HG03442 (cell line): ENCODE results near the gene DAND5.

ENCODE experiments used
- ATAC-seq: cut with Tn5 transposase; IDR thresholded peaks from one replicate; pipeline ENCODE4 v1.9.1; 2021; ENCODE audit warnings: mild to moderate bottlenecking, moderate library complexity; ENCODE audit not compliant: unreplicated experiment

DAND5 gene

DNA sequence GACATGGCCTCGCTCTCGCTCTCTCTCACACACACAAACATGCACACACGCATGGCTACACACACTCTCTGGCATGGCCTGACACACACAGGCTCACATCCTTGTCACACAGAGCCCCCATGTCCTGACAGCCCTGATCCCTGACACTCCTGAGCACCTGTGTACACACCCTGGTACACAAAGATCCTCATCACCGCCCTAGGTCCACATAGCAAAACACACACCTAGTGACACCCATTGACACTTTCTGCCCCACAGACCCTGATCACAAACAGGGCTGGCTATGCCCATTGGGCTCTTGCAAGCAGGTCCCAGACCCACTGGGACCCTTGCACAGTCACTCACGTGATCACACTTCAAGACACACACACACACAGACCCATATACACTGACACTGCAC, 21.9 kb downstream of the DAND5 start:
- no peak for ATAC-seq

DNA sequence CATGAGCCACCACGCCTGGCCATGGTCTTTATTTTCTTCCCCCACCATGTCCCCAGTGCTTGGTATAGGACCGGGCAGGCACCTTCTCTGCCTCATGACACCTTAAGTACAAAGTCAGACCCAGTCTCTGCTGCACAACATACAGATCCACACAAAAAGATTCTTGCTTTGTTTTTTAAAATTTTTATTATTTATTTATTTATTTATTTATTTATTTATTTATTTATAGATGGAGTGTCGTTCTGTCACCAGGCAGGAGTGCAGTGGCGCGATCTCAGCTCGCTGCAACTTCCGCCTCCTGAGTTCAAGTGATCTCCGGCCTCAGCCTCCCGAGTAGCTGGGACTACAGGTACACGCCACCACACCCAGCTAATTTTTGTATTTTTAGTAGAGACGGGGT, 23.4 kb downstream of the DAND5 start:
- no peak for ATAC-seq

DNA sequence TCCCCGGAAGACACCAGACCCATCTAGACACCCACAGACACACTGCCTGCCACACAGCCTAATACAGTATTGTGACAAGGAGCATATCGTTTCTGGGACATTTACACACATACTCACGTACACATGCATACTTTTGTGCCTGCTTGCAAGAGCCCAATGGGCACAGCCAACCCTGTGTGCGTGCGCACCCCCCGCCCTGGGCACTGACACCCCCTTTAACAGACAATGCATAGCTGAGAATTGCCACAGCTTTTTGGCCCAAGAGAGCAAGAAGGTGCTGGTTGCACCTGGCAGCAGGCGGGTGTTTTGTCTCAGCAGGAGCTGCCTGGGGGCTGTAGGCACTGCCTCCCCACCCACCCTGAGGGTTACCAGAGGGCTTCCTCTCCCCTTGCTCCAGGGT, 24.2 kb downstream of the DAND5 start:
- no peak for ATAC-seq

DNA sequence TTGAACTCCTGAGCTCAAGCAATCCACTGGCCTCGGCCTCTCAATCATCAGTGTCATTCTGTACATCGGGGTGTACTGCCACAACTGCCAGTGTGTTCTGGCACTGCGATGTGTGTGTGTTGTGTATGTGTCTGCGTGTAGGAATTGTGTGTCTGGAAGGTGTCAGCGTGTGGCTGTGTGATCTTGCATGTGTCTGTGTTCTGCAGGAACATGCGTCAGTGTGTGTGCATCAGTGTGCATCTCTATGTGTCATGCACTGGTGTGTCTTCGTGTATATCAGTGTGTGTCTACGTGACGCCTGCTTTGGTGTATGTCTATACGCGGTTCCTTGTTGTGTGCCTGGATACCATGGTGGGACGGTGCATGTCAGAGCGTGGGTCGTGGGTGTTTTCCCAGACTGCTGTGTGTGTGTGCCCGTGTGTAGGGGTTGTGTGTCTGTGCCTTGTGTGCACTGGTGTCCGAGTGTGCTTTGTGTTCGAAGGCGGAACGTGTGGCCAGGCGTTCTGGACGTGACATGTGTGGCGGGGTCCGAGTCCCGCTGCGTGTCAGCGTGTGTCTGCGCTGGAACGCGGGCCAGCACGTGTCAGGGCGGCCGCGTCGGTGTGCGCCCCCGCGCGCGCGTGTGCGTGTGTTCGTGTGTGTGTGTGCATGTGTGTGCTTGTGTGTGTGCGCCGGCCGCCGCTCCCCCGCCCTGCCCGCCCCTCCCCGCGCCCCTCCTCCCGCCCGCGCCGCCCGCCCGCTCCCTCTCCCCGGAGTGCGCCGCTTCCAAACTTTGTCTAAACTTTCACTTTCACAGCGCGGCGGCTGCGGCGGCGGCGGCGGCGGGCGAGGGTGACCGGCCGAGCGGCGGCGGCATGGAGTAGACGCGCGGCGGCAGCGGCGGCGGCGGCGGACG, 25.6 kb downstream of the DAND5 start, which contains the start of gene NFIX:
Gene NFIX, plus strand, starts transcription at position 775 of the 895 bp plus-strand sequence. CDS start 363 bp downstream, outside the sequence.
- ATAC-seq = no peak

DNA sequence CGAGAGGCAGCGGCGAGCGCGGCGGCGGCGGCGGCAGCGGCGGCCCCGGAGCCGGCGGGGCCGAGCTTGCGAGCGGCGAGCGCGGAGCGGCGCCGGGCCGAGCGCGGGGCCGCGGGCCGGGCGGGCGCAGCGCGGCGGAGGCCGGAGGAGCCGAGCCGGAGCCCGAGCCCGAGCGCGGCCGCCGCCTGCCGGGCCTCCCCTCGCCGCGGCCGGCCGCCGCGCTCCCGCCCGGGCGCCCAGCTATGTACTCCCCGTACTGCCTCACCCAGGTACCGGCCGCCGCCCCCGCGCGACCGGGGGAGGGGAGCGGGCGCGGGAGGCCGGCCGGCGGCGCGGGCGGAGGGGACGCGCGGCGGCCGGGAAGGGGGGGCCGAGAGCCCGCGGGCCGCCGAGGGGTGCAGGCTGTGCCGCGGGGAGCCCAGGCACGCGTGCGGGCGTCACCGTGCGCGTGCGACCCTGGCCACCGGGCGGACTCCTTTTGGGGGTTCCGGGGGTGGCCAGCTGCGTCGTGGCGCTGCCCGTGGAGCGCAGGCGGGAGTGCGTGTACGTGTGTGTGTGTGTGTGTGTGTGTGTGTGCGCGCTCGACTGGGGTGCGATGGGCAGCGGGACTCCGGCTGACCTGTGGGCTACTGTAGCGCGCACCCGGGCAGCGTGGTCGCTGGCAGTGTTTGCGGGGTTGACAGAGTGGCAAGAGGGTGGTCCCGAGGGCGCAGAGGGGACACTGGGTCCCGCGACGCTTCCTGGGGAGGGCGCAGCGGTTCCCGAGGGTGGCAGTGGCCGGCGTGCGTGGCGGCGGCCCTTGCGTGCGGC, 26.4 kb downstream of the DAND5 start:
- no peak for ATAC-seq

DNA sequence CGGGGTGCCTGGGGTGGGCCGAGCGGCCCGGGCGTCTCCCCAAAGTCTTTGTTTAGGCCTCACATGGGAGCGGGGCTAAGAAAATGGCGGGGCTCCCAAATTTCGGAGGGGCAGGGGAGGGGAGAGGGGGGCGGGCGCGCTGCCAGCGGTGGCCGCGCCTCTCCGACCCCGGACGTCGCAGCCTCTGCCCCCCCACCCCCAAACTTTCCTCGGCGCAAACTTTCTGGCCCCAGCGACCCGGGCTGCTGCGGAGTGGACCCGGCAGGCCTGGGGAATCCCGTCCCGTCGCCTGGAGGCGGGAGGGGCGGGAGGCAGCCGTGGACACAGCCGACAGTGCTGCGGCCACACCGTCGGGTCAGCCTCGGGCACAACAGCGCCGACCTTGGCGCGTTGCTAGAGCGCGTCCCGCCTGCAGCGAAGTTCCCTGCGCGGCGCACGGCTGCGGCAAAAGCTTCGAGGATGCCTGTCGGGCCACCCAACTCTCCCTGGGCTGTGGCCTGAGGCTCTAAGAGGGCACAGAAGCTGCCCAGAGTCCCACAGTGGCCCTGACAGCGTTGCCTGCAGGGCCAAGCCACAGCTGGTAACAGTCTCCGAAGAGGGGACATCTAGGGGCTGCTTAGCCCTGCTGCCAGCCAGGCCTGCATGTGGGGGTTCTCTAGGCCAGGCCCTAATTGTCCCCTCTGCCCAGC, 27.2 kb downstream of the DAND5 start:
- ATAC-seq = no peak

DNA sequence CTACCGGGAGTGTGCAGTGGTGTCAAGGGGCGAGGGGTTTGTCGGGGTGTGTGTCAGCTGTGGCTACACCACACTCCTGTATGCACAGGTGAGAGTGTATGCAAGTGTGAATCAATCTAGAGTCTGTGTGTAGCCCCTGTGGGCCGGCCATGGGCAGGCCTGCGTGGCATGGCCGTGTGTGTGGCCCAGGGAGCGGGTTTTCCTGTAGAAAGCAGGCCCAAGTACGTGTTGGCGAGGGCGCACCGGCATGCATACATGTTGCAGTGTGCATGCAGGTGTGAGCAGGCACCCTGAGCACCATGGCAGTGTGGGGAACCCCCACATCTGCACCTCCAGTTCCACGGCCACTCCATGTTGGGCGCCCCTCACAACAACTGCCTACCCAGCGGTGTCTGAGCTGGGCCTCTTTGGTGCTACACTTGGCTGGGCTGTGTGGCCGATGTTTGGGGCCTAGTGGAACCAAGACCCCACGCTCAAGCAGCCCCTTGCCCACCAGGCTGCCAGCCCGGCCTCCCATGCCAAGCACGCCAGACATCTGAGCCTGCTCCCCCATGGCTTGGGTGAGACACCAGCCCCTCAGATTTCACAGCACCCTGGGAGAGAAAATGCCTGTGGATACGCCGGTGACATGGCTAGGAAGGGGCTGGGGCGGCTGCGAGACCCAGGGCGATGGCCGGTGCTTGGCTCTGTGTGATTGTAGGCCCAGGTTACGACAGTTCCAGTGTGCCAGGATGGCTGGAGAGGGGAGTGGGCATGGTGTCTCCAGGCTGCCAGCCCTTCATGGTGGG, 28.0 kb downstream of the DAND5 start:
- no peak for ATAC-seq

DNA sequence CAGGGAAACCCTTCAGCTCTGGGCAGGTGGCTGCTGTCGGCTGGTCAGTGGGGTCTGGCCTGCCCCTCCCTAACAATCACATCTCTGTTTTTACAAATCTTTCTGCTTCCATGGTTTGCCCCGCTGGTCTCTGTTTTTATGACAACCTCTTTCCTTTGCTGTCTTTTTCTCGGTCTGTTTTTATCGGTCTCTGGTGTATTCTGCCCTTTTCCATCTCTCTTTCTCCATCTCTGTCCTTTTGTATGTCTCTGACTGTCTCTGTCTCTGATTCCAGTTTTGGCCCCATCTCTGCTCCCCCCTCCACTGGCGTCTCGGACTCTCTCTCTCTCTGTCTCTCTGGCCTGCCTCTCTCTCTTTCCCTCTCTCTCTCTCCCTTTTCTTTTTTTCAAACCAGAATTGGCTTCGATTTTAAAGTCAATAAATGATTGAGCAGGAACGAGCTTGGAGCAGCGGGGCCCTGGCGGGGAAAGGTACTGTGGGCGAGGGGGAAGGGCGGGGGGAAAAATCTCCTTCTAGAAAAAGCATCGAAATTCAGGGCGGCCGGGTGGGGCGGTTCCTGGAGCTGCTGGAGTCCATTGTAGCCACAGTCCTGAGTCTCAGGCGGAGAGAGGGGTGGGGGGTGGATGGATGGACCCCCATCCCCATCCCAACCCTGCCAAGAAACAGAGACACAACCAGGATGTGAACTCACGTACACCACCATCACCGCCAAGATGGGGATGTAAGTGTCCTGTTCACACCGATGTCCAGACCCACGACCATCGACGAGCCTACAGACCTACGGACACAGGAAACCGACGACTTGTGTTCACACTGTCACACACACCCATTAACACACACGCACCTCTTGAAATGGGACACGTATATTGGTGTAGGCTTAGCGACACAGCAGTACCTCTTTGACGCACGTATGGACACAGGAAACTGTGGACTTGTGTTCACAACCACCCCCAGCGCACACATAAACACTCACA, 28.9 kb downstream of the DAND5 start:
- ATAC-seq = no peak

DNA sequence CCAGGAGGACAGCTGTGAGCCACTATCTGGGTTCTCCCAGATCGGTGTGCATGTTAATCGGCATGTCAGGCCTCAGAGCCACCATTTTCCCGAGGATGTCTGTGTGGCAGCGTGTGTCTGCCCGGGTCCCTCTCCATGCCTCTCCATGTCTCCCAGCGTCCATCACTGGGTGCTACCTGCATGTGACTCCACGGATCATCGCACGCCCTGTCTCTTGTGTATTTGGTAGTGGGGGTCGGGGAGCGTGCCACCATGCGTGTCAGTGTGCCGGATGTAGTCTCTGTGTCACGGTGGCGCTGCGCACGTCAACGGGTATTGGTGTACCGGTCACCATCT, 31.8 kb downstream of the DAND5 start:
- no peak for ATAC-seq

DNA sequence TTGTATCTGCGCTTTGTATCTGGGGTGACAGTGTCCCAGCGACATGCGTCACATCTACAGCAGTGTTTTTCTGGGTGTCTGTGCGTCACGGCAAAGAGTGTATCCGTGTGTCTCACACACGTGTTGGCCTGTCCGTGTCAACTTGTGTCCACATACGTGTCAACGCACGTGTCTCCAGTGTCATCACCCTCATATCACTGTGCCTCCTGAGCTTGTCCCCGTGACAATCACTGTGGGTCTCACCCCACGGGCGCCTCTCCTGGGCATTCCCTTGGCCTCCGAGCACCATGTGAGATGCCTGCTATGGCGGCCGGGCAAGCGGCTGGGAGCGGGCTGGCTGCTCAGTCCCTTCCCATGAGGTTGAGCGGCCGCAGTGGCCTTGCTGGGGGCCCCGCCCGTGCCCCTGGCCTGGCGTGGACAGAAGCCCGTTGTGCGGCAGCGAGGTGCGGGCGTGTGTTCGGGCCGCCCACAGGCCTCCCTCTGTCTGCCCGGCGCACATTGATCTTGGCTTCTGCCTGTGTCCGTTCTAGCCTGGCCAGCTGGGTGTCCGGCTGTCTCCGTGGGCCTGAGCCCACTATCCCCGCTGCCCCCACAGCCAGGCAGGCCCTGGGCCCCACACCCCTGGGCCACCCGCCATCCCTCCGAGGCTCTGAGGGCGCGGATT, 32.3 kb downstream of the DAND5 start:
- ATAC-seq = no peak

DNA sequence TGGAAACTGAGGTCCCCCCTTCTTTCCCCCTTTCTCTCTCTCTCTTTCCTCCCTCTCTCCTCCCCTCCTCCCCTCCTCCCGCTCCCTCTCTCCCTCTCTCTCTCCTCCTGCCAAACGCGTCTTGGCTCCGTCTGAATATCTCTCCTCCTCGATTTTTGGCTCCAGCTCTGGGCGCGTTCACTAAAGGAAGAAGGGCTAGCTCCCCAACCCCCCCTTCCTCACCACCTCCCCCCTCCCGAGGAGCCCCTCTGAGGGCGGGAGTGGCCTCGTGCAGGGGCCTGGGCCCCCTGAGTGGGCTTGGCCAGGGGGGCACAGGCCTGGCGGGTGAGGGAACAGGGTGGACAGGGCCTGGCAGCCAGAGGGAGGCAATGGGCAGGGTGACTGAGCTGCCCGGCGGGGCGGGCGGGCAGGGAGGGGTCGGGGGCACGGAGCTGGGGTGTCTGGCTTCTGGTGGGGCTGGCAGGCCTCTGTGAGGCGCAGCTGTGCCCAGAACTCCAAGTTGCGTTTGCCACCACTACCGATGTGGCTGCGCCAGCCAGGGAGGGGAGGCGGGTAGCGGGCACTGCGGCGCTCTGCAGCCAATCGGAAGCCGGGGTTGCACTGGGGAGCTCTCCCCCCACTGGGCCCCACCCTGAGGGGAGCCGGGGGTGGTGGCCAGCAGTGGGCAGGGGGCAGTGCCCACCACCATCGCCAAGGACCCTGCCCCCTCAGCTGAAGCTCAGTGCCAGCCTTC, 33.0 kb downstream of the DAND5 start:
- ATAC-seq = no peak

DNA sequence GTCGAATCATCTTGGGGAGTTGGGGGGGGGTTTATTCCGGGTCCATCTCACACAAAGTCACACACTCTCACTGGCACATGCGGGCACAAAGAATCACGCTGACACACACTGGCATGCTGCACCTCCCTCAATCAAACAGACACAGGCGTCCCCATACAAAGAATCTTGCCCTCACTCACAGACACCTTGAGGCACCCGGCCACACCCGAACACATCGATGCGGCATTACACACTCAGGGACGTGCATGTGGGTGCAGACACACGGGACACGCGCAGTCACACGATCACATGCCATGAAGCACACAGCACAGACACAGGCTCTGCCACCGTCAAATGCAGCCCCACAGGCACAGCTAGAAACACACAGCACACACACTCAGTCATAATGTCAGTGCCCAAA, 33.7 kb downstream of the DAND5 start:
- no peak for ATAC-seq

DNA sequence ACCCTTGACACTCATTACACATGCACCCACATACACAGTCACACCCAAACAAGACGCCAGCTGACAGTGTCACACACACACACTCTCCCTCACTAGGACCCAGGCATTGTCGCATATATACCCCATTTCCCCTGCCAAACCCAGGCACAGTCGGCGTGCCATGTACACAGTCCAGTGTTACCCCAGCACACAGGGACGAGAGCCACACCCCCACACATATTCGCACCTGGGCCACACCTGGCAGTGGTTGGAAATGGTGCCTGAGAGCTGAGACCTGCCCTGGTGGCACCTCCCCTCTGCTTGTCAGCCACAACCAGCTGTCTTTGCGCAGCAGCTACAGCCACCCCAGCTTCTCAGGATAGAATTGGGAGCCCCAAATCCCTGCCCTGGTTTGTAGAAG, 34.9 kb downstream of the DAND5 start:
- no peak for ATAC-seq

DNA sequence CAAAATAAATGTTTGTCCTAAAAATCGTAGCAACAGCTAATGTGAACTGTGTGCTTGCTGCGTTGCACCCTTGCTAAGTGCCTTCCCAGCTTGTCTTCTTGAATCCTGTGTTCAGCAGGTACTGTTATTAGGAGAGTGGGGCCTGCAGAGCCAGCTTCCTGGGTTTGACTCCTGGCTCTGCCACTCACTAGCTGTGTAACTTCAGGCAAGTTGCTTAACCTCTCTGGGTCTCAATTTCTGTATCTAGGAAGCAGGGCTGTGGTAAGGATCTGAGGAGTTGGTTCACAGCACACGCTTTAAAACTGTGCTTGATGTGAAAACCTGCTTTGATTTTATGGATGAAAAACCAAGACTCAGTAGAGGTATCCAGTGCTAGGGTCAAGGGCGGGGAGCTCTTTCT, 35.9 kb downstream of the DAND5 start:
- no peak for ATAC-seq

DNA sequence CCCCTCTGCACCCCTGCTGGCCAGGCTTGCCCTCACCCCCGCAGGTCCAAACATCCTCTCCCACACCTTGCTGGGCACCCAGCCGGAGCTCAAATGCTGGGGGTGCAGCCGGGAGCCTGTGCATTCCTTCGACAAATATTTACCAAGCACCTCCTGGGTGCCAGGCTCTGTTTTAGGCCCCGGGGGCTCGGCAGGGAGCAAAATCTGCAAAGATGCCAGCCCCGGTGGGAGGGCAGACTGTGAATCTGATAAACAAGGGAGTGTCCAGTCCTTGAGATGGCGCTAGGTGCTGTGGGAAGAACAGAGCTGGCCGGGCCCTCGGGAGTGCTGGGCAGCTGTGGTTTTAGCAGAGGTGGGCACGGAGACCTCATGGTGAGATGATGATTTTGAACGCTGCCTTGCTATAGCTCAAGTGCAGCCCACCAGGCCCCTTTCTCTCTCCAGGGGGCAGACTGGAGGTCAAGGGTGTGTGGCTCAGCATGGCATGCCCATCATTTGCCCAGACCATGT, 36.5 kb downstream of the DAND5 start:
- no peak for ATAC-seq

DNA sequence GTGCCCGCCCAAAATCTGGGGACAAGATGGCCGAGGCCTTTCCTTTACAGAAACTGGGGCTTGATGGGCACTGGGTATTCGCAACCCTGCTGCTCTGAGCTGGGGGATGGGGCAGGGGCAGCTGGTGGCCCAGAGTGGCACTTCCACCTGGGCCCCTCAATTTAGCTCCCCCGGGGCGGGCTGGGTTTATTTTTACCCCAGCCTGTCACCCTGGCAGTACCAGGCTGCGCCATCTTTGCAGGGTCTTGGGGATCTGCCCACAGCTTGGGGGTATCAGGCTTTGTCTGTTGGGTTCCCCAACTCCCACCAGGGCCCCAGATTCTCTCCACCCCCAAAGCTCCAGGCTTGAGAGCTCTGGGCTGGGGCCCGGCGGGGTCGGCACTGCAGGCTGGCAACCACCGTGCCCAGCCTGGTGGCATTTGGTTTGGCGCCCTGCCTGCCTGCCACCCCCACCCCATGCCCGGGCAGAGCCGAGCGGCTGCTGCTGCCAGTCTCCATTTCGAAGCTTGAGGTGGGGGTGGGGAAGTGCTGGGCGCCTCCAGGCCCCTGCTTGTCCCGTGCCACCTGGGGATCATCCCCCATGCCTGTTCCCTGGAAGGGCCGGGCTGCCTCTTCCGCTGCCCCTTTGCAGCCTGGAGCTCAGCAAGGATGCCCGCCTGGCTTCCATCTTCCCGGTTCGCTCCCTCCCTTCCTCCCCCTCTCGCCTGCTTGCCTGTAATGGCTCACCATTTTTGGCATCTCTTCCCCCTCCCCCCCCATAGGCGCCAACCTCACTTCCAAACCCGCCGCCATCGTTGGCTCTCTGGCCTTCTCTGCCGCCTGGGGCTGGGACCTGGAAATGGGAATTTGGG, 37.3 kb downstream of the DAND5 start:
- no peak for ATAC-seq
